GM12892 (cell line): Measurements from ENCODE around the gene DKKL1.

Experiments
- POLR2A ChIP-seq: IDR thresholded peaks from 2 replicates; pipeline ENCODE4 v1.6.1; 2011; ENCODE audit warnings: low read depth, low read length, control low read depth
- POLR2AphosphoS5 ChIP-seq: IDR thresholded peaks from 2 replicates; pipeline ENCODE4 v1.6.1; 2011; ENCODE audit warnings: low read depth, low read length, control low read depth
- TAF1 ChIP-seq: IDR thresholded peaks from 2 replicates; pipeline ENCODE4 v1.6.1; 2011; ENCODE audit warnings: low read depth, mild to moderate bottlenecking, control low read depth, low read length, borderline replicate concordance

DNA sequence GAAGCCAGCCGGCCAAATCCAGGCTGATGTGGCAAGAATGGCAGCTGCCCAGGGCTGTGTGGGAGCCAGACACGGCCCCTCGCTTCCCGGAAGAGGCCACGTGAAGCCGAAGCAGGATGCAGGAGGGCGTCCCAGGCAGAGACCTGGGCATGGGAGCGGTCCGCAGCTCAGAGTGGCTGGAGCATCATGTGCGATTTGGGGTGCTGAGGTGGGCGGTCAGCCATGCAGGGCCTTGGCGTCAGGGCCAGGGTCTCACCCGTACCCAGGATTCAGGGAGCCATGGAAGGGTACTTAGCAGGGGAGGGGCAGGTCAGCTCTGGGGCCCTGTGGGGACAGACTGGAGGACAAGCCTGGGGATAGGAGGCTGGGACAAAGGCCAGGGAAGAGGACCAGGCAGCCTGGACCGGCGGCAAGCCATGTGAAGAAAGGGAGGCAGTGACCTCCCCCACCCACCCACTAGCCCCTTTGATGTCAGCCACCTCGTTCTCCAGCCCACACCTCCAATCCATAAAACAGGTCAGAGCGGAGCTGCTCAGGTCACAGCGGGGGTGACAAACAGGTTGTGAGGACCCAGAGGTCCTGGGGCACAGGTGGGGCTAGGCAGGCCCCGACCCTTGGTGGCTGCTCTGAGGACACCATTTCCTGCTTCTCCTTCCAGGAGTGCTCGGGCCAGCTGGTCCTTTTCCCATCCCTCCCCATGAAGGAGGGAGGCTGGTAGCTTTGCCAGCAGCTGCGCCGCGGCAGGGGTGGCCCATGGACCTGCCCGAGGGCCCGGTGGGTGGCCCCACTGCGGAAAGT lies 26.7 kb downstream of the DKKL1 start:
- TF ChIP-seq POLR2A (no peak), TAF1 (no peak), POLR2AphosphoS5 (no peak)
